Stromal cell of bone marrow (primary cell): Measurements from ENCODE around the gene RAD9A.

Source experiments
- DNase-seq: peaks from one replicate; pipeline ENCODE4 v3.0.0-alpha.2; 2012; ENCODE audit warnings: low read depth

The RAD9A gene

GRCh38 chr11:67375320-67376055 is 16.3 kb upstream of the RAD9A start:
- no peak for DNase-seq

DNA sequence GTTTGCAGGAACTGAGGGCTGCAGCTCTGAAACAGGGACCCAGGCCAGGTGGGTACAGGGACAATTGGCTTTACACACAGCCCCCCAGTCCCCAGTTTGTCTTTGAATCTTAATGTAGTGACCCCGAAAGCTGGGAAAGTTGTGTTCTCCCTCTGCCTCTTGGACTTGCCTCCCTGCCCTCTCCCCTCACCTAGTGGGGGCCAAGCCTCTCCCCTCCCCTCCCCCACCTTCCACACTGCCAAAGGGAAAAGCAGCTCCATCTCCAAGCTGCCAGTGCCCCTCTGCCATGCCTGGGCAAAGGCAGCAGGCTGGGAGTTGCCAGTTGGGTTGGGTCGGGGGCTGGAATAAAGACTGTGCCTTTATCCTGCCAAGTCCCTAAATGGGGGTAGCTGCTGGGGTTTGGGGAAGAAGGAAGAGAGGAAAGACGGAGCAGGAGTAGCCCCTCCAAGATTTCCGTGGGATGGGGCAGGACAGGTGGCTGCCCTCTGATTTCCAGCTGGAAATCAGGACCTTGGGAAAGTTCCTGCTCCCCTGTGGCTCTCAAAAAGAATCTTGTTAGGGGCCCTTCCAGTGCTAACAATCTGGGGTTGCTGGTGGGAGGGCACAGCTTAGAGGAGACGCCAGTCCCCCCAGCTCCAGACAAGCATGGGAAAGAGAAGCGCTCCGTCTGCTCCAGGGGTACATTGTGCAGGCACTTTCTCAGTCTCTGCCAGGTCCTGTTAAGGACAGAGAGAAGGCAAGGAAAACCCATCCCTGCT is 15.5 kb upstream of the RAD9A start:
- DNase-seq, result no peak

- DNase-seq, result no peak
Observed at GRCh38 chr11:67376873-67377808, 14.6 kb upstream of the RAD9A start.

- DNase-seq, result no peak
Observed at GRCh38 chr11:67378544-67378943, 13.2 kb upstream of the RAD9A start.

DNA sequence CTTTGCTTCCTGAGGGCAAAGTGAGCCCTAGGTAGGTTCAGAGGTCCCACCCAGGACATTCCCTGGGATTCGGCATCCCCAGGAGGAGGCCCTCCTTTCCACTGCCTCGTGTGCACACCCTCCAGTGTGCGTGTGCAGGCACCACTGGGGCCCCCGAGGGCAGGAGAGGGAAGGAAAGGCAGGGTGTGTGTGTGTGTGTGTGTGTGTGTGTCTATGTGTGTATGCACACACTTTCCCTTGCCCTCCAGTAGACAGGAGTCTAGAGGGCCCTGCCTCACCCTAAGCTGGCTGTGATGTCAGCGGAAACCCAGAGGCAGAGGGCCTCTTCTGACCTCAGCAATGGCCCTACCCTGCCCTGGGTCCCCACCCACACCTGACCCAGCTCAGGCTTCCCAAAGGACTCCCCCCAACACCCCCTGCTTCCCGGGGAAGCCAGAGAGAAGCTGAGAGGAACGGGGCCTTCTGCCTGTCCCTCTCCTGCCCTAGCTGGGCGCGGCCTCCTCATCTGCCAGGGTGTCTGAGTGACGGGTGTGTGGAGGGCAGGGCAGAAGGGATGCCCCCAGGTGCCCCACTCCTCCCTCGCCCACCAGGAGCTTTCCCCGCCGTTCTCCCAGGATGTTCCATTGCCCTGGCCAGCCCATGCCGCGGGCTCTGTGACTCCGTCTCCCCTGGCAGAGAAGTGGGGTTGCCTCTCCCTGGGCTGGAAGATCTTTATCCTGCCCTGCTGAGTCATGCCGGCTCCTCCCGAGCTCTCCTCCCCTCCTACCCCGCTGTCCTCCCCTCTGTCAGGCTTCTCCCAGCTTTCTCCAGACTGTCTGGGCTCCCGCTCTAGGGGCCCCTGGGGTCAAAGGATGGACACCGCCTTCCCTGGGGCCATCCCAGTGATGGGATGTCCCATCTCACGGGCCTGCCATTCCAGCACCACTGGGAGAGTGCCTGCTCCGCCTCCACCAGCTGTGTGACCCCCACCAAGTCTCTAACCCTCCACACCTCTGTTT is 12.4 kb upstream of the RAD9A start:
- DNase-seq, result peak; percentile 47

DNA sequence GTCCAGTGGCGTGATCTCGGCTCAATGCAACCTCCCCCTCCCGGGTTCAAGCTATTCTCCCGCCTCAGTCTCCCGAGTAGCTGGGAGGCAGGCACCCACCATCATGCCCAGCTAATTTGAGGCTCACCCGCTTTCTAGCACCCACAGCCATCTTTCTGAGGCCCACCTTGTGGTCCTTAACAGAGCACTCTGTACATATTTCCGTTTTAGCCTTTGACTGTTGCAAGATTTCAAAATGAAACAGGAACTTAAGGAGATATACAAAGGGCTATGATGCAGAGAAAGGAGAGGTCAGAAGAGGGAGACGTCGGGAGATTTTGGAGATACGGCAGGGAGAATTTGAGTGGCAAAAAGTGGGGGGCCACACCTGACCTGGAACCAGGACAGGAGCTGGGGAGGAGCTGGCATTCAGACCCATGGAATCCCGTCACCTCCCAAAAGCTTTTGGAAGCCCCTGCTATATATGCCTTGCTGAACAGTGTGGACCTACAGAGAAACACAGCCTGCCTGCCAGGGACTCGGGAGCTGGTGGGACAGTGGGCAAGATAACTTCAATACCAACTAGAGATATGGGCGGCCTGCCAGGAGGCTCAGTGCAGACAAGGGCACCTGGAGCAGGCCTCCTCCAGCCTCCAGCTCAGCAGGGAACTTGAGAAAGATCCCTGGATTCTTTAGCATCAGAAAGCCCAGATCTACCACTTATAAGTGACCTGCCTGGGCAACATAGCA is 10.4 kb upstream of the RAD9A start:
- DNase-seq, result no peak

DNA sequence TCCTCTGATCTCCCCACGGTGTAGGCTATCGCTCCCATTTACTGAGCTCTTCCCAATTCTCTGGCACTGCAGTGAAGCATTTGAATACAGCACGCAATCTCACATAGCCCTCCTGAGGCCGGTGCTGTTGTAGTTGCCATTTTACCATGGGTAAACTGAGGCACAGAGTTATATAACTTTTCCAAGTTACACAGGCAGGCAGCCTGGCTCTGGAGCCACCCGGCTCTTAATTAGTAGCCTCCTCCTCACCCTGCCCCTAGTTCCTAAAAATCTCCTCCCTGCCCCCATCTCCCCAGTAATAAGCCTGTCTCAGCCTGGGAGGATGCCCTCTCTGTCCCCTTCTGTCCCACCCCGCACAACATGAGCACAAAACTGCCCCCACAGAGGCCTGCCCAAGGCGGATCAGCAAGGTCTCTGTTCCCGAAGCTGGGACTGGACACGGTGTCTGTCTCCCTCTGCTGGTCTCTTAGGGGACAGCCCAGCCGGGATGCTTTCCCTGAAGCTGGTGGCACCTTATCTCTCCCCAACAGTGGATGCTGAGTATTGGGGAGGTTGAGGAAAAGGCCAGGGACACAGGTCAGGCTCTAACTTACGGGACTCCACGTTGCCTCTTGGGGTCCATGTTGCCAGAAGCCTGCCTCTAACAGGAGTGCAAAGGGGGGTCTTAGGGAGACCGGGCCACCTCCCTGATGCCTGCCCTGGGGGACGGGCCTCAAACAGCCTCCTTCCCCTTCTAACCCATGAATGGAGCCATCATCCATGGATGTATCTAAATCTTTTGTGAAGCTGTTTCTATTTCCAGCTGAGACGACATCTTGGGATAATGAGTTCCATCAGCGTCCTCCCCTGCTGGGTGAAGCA is 9.3 kb upstream of the RAD9A start:
- DNase-seq, result peak; percentile 57

DNA sequence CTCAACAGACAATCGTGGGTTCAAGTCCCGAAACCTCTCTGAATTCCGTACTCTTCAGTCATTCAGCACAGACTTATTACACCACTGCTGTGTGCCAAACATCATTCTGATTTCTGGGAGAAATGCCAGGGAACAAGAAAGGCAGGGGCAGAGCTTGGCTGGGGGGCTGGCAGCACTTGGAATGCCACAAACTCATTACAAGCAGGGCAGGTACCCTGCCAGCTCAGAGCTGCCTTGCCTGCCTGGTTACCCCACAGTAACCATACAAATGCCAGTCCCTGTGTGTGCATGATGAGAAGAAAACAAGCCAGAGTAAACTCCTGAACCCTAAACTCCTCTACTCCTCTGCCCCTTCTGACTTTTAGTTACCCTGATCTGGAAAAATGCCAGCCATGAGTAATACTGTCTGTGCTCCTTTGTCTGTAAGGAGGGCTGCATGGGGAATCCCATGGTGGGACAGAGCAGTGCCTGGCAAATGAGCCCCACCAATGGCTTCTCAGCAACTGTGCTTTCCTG is 6.9 kb upstream of the RAD9A start:
- peak; percentile 33 for DNase-seq

GRCh38 chr11:67387069-67387468 is 4.7 kb upstream of the RAD9A start:
- DNase-seq, result no peak

DNA sequence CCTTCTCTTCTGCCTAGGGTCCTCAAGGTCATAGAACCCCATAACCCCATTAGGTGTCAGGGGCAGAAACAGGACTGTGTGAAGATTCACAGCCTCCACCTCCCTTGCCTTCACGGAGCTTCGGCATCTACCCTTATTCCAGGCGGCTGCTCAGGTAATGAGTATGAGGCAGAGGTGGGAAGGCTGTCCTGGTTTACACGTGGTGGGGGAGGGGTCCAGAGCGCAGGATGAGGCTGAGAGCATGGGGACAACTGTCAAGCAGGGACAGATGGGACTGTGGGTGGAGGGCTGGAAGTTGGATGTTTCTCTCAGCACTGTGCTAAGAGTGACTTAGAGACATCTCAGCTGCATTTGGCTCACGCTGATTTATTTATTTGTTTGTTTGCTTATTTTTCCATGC is 4.3 kb upstream of the RAD9A start:
- no peak for DNase-seq

GRCh38 chr11:67389477-67389876 is 2.3 kb upstream of the RAD9A start:
- DNase-seq, result no peak

DNA sequence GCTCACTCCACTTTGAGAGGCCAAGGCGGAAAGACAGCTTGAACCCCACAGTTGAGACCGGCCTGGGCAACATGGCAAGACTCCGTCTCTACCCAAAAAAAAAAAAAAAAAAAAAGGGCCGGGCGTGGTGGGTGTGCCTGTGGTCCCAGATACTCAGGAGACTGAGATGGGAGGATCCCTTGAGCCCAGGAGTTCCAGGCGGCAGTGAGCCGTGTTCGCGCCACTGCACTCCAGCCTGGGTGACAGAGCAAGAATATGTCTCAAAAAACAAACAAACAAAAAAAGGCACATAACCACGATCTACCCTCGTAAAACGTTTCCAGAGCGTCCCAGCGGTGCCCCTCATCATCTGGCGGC is 861 bp upstream of the RAD9A start:
- no peak for DNase-seq

GRCh38 chr11:67392183-67392715 is 463 bp downstream of the RAD9A start:
- DNase-seq, result no peak

- DNase-seq, result no peak
Observed at GRCh38 chr11:67393437-67393836, 1.7 kb downstream of the RAD9A start.

DNA sequence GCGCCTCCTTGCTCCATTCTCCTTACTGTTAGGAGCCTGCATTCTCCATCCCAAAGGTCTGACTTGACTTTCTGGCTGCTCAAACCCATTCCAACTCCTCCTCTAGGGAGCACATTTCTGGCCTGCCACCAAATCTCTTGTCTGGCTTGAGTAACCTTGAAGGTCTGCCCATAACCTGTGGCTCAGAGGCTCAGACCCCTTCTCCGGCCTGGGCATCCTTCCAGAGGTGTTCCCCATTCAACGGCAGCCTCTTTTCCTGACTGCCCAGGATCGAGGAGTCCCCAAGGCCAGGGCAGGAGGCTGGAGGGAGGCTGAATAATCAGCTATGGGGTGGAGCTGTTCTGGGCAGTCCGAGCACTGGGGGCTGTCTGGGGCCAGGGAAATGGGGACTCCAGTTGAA is 2.2 kb downstream of the RAD9A start:
- no peak for DNase-seq

- no peak for DNase-seq
Observed at GRCh38 chr11:67395555-67396258, 3.9 kb downstream of the RAD9A start.

DNA sequence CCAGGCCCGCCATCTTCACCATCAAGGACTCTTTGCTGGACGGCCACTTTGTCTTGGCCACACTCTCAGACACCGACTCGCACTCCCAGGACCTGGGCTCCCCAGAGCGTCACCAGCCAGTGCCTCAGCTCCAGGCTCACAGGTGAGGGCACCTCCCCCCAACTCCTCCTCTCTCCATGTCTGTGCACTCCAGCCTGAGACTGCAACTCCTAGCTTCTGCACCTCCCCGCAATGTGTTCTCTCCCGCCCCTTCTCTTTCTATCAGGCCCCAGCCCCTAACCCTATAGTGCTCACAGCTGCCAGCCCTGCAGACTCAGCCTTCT is 4.4 kb downstream of the RAD9A start:
- no peak for DNase-seq

DNA sequence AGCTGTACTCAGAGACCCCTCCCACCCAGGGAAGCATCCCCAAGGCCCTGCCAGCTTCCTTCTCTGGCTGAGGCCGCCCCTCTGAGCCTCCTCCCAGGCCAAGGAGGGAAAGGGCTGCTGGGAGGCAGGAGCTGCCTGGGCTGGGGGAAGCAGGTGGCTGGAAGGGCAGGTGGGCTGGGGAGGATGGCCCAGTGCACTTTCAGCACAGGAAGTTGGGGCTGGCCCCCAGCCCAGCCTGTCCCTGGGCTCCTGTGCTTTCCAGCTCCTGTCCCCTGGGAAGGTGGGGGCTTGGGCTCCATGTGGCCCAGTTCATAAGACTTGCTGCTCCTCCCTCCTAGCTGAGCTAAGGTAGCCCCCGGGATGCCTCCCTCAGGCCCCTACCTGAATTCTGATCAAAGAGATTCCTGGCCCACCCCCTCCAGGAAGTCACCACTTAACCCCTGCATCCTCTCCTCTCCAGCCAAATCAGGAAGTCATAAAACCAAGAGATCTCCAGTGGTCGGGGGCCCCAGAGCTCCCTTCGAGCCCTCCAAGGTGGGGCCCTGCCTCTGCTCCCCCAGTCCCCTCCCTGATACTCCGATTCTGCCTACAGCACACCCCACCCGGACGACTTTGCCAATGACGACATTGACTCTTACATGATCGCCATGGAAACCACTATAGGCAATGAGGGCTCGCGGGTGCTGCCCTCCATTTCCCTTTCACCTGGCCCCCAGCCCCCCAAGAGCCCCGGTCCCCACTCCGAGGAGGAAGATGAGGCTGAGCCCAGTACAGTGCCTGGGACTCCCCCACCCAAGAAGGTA is 5.0 kb downstream of the RAD9A start:
- DNase-seq, result no peak
